GM12875 (cell line): ENCODE measurements around the gene FFAR2.

Source experiments
- H3K4me3 ChIP-seq: one replicate; pipeline ENCODE4 v1.5.1; 2011; ENCODE audit warnings: low read depth, low read length, control low read depth
- TF ChIP-seq, protein P1 (sequence below): IDR thresholded peaks from 2 replicates; pipeline ENCODE4 v1.5.1; 2011; ENCODE audit warnings: low read depth, mild to moderate bottlenecking, control low read depth, inconsistent platforms, low read length, moderate library complexity, borderline replicate concordance; ENCODE audit not compliant: insufficient read depth

FFAR2 gene

DNA sequence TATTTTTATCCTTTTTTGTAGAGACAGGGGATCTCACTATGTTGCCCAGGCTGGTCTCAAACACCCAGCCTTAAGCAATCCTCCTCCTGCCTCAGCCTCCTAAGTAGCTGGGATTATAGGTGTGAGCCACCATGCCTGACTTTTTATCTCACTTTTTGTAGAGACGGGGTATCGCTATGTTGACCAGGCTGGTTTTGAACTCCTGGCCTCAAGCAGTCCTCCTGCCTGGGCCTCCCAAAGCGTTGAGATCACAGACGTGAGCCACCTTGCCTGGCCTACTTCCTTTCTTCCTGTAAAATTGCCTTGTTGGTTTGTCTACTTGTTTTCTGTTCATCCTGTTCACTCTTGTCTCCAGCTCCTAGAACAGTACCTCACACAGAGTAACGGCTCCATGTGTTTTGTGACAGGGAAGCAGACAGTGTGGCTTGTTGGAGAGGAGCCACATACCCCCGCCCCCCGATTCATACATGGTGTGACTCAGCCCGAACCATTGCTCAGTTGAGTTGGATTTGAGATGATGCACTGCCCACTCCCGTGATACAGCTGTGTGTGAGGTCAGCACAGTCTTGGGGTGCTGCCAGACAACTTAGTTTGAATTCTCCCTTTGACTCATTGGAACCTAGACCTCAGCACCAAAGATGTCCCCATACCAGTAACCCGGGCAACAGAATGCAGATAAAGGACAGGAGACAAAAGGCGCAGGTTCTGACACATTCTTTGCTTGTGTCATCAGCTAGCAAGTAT lies 43.0 kb upstream of the FFAR2 start:
- no peak overlapping the region for H3K4me3 ChIP-seq
- TF ChIP-seq, protein P1, sequence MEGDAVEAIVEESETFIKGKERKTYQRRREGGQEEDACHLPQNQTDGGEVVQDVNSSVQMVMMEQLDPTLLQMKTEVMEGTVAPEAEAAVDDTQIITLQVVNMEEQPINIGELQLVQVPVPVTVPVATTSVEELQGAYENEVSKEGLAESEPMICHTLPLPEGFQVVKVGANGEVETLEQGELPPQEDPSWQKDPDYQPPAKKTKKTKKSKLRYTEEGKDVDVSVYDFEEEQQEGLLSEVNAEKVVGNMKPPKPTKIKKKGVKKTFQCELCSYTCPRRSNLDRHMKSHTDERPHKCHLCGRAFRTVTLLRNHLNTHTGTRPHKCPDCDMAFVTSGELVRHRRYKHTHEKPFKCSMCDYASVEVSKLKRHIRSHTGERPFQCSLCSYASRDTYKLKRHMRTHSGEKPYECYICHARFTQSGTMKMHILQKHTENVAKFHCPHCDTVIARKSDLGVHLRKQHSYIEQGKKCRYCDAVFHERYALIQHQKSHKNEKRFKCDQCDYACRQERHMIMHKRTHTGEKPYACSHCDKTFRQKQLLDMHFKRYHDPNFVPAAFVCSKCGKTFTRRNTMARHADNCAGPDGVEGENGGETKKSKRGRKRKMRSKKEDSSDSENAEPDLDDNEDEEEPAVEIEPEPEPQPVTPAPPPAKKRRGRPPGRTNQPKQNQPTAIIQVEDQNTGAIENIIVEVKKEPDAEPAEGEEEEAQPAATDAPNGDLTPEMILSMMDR = no peak

DNA sequence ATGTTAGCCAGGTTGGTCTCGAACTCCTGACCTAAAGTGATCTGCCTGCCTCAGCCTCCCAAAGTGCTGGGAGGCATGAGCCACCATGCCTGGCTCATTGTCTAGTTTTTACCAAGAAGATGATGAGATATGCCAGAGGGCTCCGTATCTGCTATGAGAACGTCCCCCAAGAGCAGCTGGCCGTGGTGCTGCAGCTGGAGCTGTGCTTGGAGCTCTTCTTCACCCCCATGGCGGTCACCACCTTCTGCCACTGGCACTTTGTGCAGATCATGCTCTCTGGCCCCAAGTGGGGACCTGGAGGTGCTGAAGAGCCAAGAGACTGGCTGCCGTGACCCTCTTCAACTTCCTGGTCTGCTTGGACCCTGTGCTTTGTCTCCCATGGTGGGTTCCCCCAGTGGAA lies 40.4 kb upstream of the FFAR2 start:
- TF ChIP-seq, protein P1 = no peak
- H3K4me3 ChIP-seq = no peak overlapping the region

DNA sequence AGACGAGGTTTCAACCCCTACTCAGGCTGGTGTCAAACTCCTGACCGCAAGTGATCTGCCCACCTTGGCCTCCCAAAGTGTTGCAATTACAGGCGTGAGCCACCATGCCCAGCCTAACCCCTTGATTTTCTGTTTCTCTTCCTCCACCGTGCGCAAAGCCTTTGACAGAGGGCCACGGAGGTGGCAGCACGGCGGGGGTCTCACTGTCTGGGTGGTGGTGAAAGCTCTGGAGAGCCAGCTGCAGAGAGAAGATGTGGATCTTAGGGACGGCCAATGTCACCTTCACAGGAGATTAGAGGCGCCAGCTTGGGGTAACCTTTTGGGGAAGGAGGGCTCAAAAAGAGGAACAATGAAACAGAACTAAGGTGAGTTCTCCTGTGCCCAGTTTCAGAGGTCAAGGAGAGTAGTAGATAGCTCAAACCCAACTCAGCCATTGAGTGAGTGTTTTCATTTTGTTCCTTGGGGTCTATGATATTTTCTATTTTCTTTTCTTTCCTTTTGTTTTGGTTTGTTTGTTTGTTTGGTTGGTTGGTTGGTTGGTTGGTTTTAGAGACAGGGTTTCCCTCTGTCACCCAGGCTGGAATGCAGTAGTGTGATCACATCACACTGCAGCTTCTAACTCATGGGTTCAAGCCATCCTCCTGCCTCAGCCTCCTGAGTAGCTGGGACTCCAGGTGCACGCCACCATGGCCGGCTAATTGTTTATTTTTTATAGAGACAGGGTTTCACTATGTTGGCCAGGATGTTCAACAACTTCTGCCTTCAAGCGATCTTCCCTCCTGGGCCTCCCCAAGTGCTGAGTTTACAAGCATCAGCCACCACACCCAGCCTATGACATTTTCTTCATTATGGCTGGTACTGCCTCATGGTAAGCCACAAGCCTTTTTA lies 39.5 kb upstream of the FFAR2 start:
- TF ChIP-seq, protein P1 = no peak
- H3K4me3 ChIP-seq = no peak overlapping the region

DNA sequence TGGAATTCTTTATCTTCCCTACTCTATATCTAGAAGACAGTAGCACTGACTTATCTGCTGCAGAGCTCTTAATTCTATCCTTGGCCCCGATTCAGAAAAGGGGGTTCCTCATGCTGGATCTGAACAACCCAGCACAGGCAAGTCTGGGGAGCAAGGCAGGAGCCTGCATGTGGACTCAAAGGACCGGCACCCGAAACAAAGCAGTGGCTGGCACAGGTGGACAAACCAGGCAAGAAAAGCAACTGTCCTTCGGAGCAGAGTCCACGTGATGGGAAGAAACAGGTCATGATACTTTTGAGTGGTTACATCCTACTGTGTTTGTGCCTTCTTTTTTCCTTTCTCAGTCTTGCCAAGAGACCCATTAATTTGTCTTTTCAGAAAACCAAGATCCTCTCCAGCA lies 38.9 kb upstream of the FFAR2 start:
- TF ChIP-seq, protein P1 = no peak
- H3K4me3 ChIP-seq = no peak overlapping the region

DNA sequence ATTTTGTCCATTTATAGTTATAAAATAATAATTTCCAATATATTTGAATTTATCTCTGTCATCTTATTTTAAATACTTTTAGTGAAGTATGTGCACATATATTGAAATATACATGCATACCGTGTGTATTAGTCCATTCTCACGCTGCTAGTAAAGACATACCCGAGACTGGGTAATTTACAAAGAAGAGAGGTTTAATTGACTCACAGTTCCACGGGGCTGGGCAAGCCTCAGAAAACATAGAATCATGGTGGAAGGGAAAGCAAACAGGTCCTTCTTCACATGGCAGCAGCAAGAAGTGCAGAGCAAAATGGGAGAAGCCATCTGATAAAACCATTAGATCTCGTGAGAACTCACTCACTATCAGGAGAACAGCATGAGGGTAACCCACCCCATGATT lies 37.6 kb upstream of the FFAR2 start:
- no peak overlapping the region for H3K4me3 ChIP-seq
- TF ChIP-seq, protein P1 = no peak

DNA sequence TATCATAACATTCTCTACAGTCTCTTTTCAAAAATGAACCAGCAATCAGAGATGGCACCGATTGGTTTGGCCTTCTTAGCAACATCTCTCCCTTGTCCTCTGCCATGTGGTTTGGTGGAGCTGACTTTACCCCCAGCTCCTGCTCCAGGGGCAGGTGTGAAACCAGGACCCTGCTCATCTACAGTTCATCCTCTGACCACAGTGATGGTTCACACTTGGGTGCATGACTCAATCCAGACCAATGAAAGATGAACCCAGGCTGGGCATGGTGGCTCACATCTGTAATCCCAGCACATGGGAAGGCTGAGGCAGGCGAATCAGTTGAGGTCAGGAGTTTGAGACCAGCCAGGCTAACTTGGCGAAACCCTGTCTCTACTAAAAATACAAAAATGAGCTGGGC lies 33.6 kb upstream of the FFAR2 start:
- TF ChIP-seq, protein P1 = no peak
- H3K4me3 ChIP-seq = no peak overlapping the region

DNA sequence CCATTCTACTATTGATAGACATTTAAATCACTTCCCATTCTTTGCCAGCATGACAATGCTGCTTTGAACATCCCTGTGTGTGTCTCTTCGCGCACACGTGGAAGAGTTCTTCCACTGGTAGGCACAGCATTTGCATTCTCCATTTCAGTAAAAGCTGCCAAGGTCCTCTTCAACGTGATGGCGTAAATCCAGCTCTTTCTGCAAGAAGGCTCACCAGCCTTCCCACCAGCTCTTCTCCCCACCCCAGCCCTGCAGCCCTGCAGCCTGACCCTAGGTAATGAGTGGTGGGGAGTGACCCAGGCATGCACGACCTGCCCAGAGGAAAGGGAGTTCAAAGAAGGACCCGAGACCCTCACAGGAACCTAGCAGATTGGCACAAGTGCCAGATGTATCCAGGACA lies 31.7 kb upstream of the FFAR2 start:
- TF ChIP-seq, protein P1 = no peak
- H3K4me3 ChIP-seq = no peak overlapping the region
